Muscle layer of colon (tissue), 2 donors: ENCODE measurements around the gene PDK1.

Source experiments
- H3K27ac ChIP-seq: one replicate; pipeline ENCODE4 v1.7.0; 2013; ENCODE audit warnings: low read depth, mild to moderate bottlenecking, low read length, moderate library complexity
- H3K27me3 ChIP-seq, 2 donors: one replicate each; pipeline ENCODE4 v1.7.0; 2013; ENCODE audit warnings: low read length in 2 of 2, mild to moderate bottlenecking in 2 of 2; ENCODE audit not compliant: insufficient read depth in 2 of 2, control insufficient read depth in 1 of 2
- H3K36me3 ChIP-seq: one replicate; pipeline ENCODE4 v1.7.0; 2013; ENCODE audit warnings: mild to moderate bottlenecking, low read length; ENCODE audit not compliant: insufficient read depth
- H3K4me1 ChIP-seq: one replicate; pipeline ENCODE4 v1.7.0; 2013; ENCODE audit warnings: mild to moderate bottlenecking, low read length; ENCODE audit not compliant: insufficient read depth
- H3K4me3 ChIP-seq, 2 donors: one replicate each; pipeline ENCODE4 v1.7.0; 2013; ENCODE audit warnings: low read length in 2 of 2, low read depth in 1 of 2, mild to moderate bottlenecking in 1 of 2, moderate library complexity in 1 of 2
- H3K9ac ChIP-seq: one replicate; pipeline ENCODE4 v1.7.0; 2013; ENCODE audit warnings: low read length
- H3K9me3 ChIP-seq: one replicate; pipeline ENCODE4 v1.7.0; 2013; ENCODE audit warnings: mild to moderate bottlenecking, low read length
- donor health status: abdominal sarcoma.
- donor health status: Adenocarcinoma of cecum.

PDK1 gene

GRCh38 chr2:172554352-172555271 lies 1.3 kb upstream of the PDK1 start:
- Histone ChIP-seq H3K9ac (no peak overlapping the region), H3K4me1 (peaks cover 10% of the 10 kb centered on the region), H3K36me3 (no peaks in the 10 kb centered on the region)

GRCh38 chr2:172555272-172555521 lies 693 bp upstream of the PDK1 start:
- H3K27ac ChIP-seq = no peak overlapping the region
- H3K27me3 ChIP-seq = no peaks in the 10 kb centered on the region
- H3K4me1 ChIP-seq = peaks cover 10% of the 10 kb centered on the region
- H3K36me3 ChIP-seq = no peaks in the 10 kb centered on the region
- H3K9me3 ChIP-seq = no peaks in the 10 kb centered on the region
- H3K4me3 ChIP-seq = peak overlapping the region; percentile 28 to 87
- peak overlapping the region; percentile 61 for H3K9ac ChIP-seq

More at GRCh38 chr2:172554352-172555271, 1.3 kb upstream of the PDK1 start:
- Histone ChIP-seq H3K9me3 (no peaks in the 10 kb centered on the region), H3K27me3 (no peaks in the 10 kb centered on the region), H3K27ac (no peak overlapping the region), H3K4me3 (peak overlapping the region in 1 of 2 donors; percentile 87)

- peak overlapping the region; percentile 77 for H3K27ac ChIP-seq
Measured at GRCh38 chr2:172556284-172557033, 569 bp downstream of the PDK1 start.

GRCh38 chr2:172558372-172558771 lies 2.5 kb downstream of the PDK1 start:
- Histone ChIP-seq H3K36me3 (no peaks in the 10 kb centered on the region), H3K9ac (no peak overlapping the region), H3K4me3 (no peak overlapping the region), H3K4me1 (peaks cover 10% of the 10 kb centered on the region), H3K27me3 (no peaks in the 10 kb centered on the region), H3K27ac (no peak overlapping the region), H3K9me3 (no peaks in the 10 kb centered on the region)

More at GRCh38 chr2:172556284-172557033, 569 bp downstream of the PDK1 start:
- Histone ChIP-seq H3K36me3 (no peaks in the 10 kb centered on the region), H3K9ac (peak overlapping the region; percentile 44), H3K4me1 (peaks cover 10% of the 10 kb centered on the region), H3K4me3 (peak overlapping the region; percentile 87 to 91), H3K9me3 (no peaks in the 10 kb centered on the region), H3K27me3 (no peaks in the 10 kb centered on the region)

GRCh38 chr2:172560721-172561120 lies 4.8 kb downstream of the PDK1 start:
- H3K4me1 ChIP-seq = peaks cover 10% of the 10 kb centered on the region
- no peaks in the 10 kb centered on the region for H3K27me3 ChIP-seq
- H3K9me3 ChIP-seq = no peaks in the 10 kb centered on the region
- H3K9ac ChIP-seq = no peak overlapping the region
- H3K36me3 ChIP-seq = peaks cover 5% of the 10 kb centered on the region
- no peak overlapping the region for H3K27ac ChIP-seq
- H3K4me3 ChIP-seq = no peak overlapping the region

- no peaks in the 10 kb centered on the region for H3K9me3 ChIP-seq
- H3K4me1 ChIP-seq = peaks cover 10% of the 10 kb centered on the region
- H3K27me3 ChIP-seq = no peaks in the 10 kb centered on the region
- H3K36me3 ChIP-seq = peaks cover 5% of the 10 kb centered on the region
- no peak overlapping the region for H3K27ac ChIP-seq
- H3K9ac ChIP-seq = no peak overlapping the region
- H3K4me3 ChIP-seq = no peak overlapping the region
Measured at GRCh38 chr2:172561270-172561669, 5.4 kb downstream of the PDK1 start.

- H3K9ac ChIP-seq = no peak overlapping the region
- H3K4me3 ChIP-seq = no peak overlapping the region
- H3K36me3 ChIP-seq = peaks cover 5% of the 10 kb centered on the region
- H3K9me3 ChIP-seq = no peaks in the 10 kb centered on the region
- H3K4me1 ChIP-seq = peaks cover under 1% of the 10 kb centered on the region
- H3K27me3 ChIP-seq = no peaks in the 10 kb centered on the region
- no peak overlapping the region for H3K27ac ChIP-seq
Measured at GRCh38 chr2:172562298-172562697, 6.4 kb downstream of the PDK1 start.

- H3K4me3 ChIP-seq = no peak overlapping the region
- no peaks in the 10 kb centered on the region for H3K4me1 ChIP-seq
- peaks cover 5% of the 10 kb centered on the region for H3K36me3 ChIP-seq
Measured at GRCh38 chr2:172564376-172564775, 8.5 kb downstream of the PDK1 start.

GRCh38 chr2:172571245-172571644 lies 15.4 kb downstream of the PDK1 start:
- no peaks in the 10 kb centered on the region for H3K36me3 ChIP-seq
- no peaks in the 10 kb centered on the region for H3K9me3 ChIP-seq
- H3K4me3 ChIP-seq = no peak overlapping the region
- no peaks in the 10 kb centered on the region for H3K4me1 ChIP-seq
- no peak overlapping the region for H3K27ac ChIP-seq
- H3K9ac ChIP-seq = no peak overlapping the region
- no peaks in the 10 kb centered on the region for H3K27me3 ChIP-seq

More at GRCh38 chr2:172564376-172564775, 8.5 kb downstream of the PDK1 start:
- Histone ChIP-seq H3K27me3 (no peaks in the 10 kb centered on the region), H3K9ac (no peak overlapping the region), H3K27ac (no peak overlapping the region), H3K9me3 (no peaks in the 10 kb centered on the region)

- H3K9me3 ChIP-seq = no peaks in the 10 kb centered on the region
- no peaks in the 10 kb centered on the region for H3K27me3 ChIP-seq
- no peak overlapping the region for H3K27ac ChIP-seq
- H3K4me3 ChIP-seq = no peak overlapping the region
- no peak overlapping the region for H3K9ac ChIP-seq
- H3K4me1 ChIP-seq = no peaks in the 10 kb centered on the region
- H3K36me3 ChIP-seq = no peaks in the 10 kb centered on the region
Measured at GRCh38 chr2:172572981-172573380, 17.1 kb downstream of the PDK1 start.

GRCh38 chr2:172574965-172575364 lies 19.1 kb downstream of the PDK1 start:
- Histone ChIP-seq H3K4me1 (no peaks in the 10 kb centered on the region), H3K9ac (no peak overlapping the region), H3K27me3 (no peaks in the 10 kb centered on the region), H3K9me3 (no peaks in the 10 kb centered on the region), H3K36me3 (no peaks in the 10 kb centered on the region), H3K4me3 (no peak overlapping the region), H3K27ac (no peak overlapping the region)
